Glomerular visceral epithelial cell (primary cell): ENCODE data around the gene CPEB1.

ENCODE experiments used
- DNase-seq: peaks from one replicate; pipeline ENCODE4 v3.0.0-alpha.2; 2016; ENCODE audit errors: extremely low spot score

CPEB1 gene

DNA sequence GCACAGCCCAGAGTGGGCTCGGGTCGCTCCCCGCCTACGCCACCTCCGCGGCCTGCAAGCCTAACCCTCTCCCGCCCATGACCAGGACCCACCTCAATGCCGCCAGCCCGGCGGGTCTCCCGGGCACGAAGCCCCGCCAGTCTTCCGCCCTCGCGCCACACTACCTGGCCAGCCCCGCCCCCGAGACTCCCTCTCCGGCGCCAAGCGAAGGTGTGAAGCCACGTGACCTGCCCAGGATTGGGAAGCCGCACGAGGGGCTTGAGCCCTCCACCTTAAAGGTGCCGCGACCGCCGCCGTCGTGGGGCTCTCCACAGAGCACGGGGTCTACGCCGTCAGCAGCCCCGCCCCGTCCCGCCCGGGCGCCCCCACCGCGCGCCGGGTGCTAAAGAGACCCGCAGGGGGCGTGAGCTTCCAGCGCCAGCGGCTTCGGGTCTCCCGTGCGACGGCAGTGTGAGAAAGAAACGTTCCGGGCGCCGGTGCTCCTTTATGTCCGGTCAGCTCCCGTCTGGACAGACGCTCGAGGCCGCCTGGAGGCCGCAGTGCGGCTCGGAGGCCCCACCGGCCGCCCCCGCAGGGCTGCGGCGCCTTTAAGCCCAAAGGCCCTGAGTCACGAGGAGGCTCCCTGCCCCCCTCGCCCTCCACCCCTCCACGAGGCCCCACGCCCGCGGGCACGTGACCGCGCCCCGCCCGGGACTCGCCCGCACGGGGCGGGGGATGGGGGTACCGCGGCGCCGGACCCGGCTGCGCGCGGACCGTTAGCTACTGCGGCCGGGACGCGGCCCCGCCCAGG lies at the start of gene CPEB1:
TSS of gene CPEB1 (minus strand) at position 319 of the 790 bp plus-strand sequence. CDS start 18,904 bp downstream, outside the sequence.
- DNase-seq: peak; percentile 53

GRCh38 chr15:82692171-82692570 lies 45.0 kb upstream of the CPEB1 start:
- no peak for DNase-seq

DNA sequence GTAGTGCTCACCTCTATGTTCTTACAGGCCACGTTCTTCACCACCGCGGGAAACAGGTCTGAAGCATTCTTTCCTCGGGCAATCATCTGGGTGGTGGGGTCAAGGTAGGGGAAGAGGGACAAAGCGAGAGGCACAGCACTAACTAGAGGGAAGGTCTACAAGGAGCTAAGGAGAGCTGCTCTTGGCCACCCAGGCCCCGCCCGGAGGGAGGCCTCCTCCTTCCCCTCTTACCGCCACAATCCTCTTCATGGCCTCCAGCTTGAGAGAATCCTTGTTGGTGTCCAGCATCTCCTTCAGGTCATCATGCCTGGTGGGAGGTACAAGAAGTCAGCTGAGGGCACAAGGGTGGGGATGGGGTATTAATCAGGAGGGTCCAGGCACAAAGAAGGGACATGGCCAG lies 42.0 kb upstream of the CPEB1 start:
- no peak for DNase-seq

- no peak for DNase-seq
Measured at GRCh38 chr15:82688691-82689090, 41.5 kb upstream of the CPEB1 start.

GRCh38 chr15:82681371-82681770 lies 34.2 kb upstream of the CPEB1 start:
- no peak for DNase-seq

- DNase-seq: peak; percentile 31
Measured at GRCh38 chr15:82680200-82681102, 33.3 kb upstream of the CPEB1 start.

DNA sequence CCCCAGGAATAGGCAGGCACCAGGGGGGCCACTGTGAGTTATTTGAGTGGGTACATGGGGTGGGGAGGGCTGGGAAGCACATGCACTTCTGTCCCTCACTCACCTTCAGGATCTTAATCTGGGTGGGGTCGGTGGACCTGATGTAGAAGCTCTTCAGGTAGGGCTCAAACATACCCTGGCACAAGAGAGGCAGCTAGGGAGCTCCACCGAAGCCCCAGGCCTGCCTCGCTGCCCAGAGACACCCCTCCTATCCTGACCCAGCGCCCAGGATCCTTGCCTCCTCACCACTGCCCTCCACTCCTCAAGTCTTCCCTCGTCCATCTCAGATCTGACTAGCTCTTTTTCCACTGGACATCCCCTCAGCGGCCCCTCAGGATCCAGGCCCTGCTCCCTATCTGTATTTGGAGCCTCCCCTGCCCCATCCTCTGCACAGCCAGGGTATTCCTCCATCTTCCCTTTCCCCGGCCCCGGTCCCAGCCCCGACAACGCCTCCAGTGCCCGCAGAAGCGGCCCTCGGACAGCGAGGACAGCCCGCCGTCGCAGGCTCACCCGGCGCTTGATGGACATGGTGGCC lies 32.5 kb upstream of the CPEB1 start:
- DNase-seq: no peak

DNA sequence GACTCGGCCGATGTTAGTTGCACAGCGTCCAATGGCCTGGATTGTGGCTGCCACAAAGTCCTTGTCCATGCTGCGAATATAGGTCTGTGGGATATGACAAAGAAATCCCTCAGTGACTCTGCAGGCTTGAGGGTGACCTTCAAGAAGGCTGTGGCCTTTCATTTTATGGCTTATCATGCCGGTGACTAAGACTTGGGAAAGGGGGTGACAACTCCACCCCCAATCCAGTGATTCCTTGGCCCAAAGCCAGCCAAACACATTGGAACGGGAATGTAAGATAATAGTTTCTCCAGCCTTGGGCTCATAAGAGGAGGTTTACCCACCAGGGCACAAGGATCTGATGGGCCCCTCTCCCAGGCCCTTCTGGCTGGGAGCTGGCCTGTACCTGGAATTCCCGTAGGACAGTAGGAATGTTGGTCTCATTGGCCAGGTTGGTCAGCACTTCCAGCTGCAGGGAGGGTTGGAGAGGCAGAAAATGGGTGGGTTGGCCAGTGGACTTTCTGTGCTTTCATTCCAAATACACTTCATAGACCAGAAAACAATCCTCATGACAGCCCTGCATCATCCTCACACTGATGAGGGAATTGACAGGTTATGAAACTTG lies 30.7 kb upstream of the CPEB1 start:
- DNase-seq: no peak

DNA sequence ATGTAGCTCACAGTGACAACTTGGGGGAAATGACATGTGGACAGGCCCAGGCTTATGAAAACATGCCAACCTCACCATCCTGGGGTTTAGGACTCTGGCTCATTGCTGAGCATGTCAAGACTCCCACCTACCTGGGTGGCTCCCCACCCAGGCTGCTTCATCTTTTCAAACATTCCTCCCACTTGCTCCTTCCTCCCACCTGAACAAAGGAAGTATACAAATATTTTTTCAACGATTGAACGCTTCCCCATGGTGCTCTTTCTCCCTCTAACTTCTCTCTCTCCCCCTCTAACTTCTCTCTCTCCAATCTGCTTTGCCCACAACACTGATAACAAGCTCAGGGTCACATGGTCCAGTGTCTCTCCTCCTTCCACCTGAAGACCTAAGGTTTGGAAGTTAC lies 27.7 kb upstream of the CPEB1 start:
- no peak for DNase-seq

DNA sequence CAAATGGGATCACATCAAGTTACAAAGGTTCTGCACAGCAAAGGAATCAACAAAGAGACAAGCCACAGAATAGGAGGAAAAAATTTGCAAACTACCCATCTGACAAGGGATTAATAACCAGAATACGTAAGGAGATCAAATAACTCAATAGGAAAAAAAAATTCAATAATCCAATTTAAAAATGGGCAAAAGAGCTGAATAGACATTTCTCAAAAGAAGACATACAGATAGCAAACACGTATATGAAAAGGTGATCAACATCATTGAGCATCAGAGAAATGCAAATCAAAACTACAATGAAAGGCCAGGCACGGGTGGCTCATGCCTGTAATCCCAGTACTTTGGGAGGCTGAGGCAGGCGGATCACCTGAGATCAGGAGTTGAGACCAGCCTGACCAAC lies 23.5 kb upstream of the CPEB1 start:
- no peak for DNase-seq

GRCh38 chr15:82666606-82667005 lies 19.4 kb upstream of the CPEB1 start:
- DNase-seq: no peak

GRCh38 chr15:82664021-82664420 lies 16.9 kb upstream of the CPEB1 start:
- no peak for DNase-seq

GRCh38 chr15:82663186-82663600 lies 16.0 kb upstream of the CPEB1 start:
- DNase-seq: peak; percentile 44

GRCh38 chr15:82662641-82663040 lies 15.5 kb upstream of the CPEB1 start:
- no peak for DNase-seq

GRCh38 chr15:82660378-82660777 lies 13.2 kb upstream of the CPEB1 start:
- no peak for DNase-seq

- no peak for DNase-seq
Measured at GRCh38 chr15:82656641-82657266, 9.6 kb upstream of the CPEB1 start.

- no peak for DNase-seq
Measured at GRCh38 chr15:82655606-82656005, 8.4 kb upstream of the CPEB1 start.

GRCh38 chr15:82653483-82654168 lies 6.5 kb upstream of the CPEB1 start:
- no peak for DNase-seq

DNA sequence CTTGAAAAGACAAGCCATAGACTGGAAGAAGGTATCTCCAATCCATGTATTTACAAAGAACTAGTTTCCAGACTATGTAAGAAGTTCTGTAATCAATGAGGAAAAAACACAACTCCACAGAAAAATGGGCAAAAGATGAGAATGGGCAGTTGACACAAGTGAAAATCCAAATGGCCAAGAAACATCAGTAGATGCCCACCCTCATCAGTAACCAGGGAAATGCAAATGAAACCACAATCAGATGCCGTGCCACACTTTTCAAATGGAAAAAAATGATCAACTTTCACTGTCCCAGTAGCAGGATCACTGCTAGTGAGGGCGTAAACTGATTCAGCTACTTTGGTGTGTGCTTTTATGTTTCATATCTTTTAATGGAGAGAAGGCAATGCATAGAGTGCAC lies 4.5 kb upstream of the CPEB1 start:
- no peak for DNase-seq

- no peak for DNase-seq
Measured at GRCh38 chr15:82650046-82650670, 3.0 kb upstream of the CPEB1 start.
